ENCODE measurements around the gene CPEB2.

- no peak for TF ChIP-seq POLR2A (IDR thresholded peaks at IDR 0.05)
- TF ChIP-seq CTCF (IDR thresholded peaks at IDR 0.05), result no peak
Measured at GRCh38 chr4:15100994-15101695, 98.9 kb downstream of the CPEB2 start.
